GM12878 (cell line): ENCODE measurements around the gene SRP54. TPM values are rescaled to one million over a fixed set of nuclear protein-coding genes. Genes with fewer than 3 reads are reported as not detected.

ENCODE experiments used
- FOXK2 ChIP-seq: fragments of 450-650 bp; IDR thresholded peaks from 2 replicates; pipeline ENCODE4 v1.6.1; 2017; ENCODE audit warnings: mild to moderate bottlenecking, moderate library complexity
- KAT2A ChIP-seq: conservative IDR thresholded peaks from 2 replicates; pipeline ENCODE4 v1.6.1; 2011; ENCODE audit warnings: low read depth, low read length; ENCODE audit not compliant: control insufficient read depth
- RAD51 ChIP-seq: fragments of 450-650 bp; IDR thresholded peaks from 2 replicates; pipeline ENCODE4 v1.6.1; 2016; ENCODE audit warnings: moderate library complexity, mild to moderate bottlenecking, inconsistent platforms
- RFX5 ChIP-seq: IDR thresholded peaks from 2 replicates; pipeline ENCODE4 v1.6.1; 2011; ENCODE audit warnings: low read depth, low read length, improper control_type of control experiment
- SIX5 ChIP-seq: IDR thresholded peaks from 2 replicates; pipeline ENCODE4 v1.6.1; 2011; ENCODE audit warnings: mild to moderate bottlenecking, low read depth, low read length, moderate library complexity; ENCODE audit not compliant: severe bottlenecking
- SP1 ChIP-seq: IDR thresholded peaks from one replicate; pipeline ENCODE4 v1.6.1; 2011; ENCODE audit warnings: low read depth, low read length
- SREBF2 ChIP-seq: IDR thresholded peaks from 2 replicates; pipeline ENCODE4 v1.6.1; 2012; ENCODE audit warnings: mild to moderate bottlenecking, low read length
- STAT3 ChIP-seq: IDR thresholded peaks from 2 replicates; pipeline ENCODE4 v1.6.1; 2011; ENCODE audit warnings: low read depth, low read length, improper control_type of control experiment
- SUPT20H ChIP-seq: IDR thresholded peaks from 2 replicates; pipeline ENCODE4 v1.6.1; 2011; ENCODE audit warnings: low read depth, mild to moderate bottlenecking, low read length, moderate library complexity, borderline replicate concordance; ENCODE audit not compliant: control insufficient read depth
- SUZ12 ChIP-seq: fragments of 200-600 bp; sonication (generic); IDR thresholded peaks from one replicate; pipeline ENCODE4 v1.6.1; 2018; ENCODE audit warnings: antibody characterized with exemption, mild to moderate bottlenecking; ENCODE audit not compliant: unreplicated experiment
- TBL1XR1 ChIP-seq: IDR thresholded peaks from 2 replicates; pipeline ENCODE4 v1.6.1; 2012; ENCODE audit warnings: low read depth, low read length, improper control_type of control experiment
- TCF7 ChIP-seq: IDR thresholded peaks from 2 replicates; pipeline ENCODE4 v1.6.1; 2014; ENCODE audit warnings: antibody characterized with exemption, borderline replicate concordance
- ZNF384 ChIP-seq: IDR thresholded peaks from 2 replicates; pipeline ENCODE4 v1.6.1; 2012; ENCODE audit warnings: low read depth, mild to moderate bottlenecking, low read length, improper control_type of control experiment, borderline replicate concordance
- ZSCAN29 ChIP-seq: fragments of 450-650 bp; IDR thresholded peaks from 2 replicates; pipeline ENCODE4 v1.6.1; 2017; ENCODE audit warnings: mild to moderate bottlenecking, moderate library complexity
- ZZZ3 ChIP-seq: IDR thresholded peaks from 2 replicates; pipeline ENCODE4 v1.6.1; 2011; ENCODE audit warnings: low read depth; ENCODE audit not compliant: control insufficient read depth, insufficient read length
- polyA plus RNA-seq, 11 experiments: library from polyadenylated mRNA; depleted of rRNA in 4 of 11; unstranded in 6 of 11; stranded (reverse) in 5 of 11; fragments of >200 nt; fragmentation: Nextera tagmentation in 4 of 11; fragmentation: Illumina TruSeq in 1 of 11; extraction: Ambion mirVana in 4 of 11; extraction: Trizol in 1 of 11; gene quantifications; 1 replicate in 1 of 11; 2 replicates in 10 of 11; pipeline versions ENCODE4 v1.2.1 to v1.2.3, GENCODE V29; 2011 to 2016; ENCODE audit warnings: inconsistent platforms in 2 of 11, missing spikeins in 2 of 11, low read depth in 1 of 11
- total RNA-seq, 4 experiments: library from RNA; depleted of rRNA in 3 of 4; stranded (reverse); fragments of >200 nt in 3 of 4; fragmentation: Illumina TruSeq in 1 of 4; extraction: Trizol in 1 of 4; gene quantifications; 2 replicates each; pipeline versions ENCODE4 v1.2.1 to v1.2.3, GENCODE V29; 2013 to 2021
- TF ChIP-seq, protein P1 (sequence below): IDR thresholded peaks from 2 replicates; pipeline ENCODE4 v1.6.1; 2011; ENCODE audit warnings: mild to moderate bottlenecking, low read depth, low read length, moderate library complexity; ENCODE audit not compliant: insufficient replicate concordance
- TF ChIP-seq, protein P2 (sequence below): fragments of 450-650 bp; IDR thresholded peaks from 2 replicates; pipeline ENCODE4 v1.6.1; 2018; ENCODE audit warnings: mild to moderate bottlenecking, low read depth, moderate library complexity; ENCODE audit not compliant: partially characterized antibody
- TF ChIP-seq, protein P3 (sequence below): fragments of 150-350 bp; IDR thresholded peaks from 2 replicates; pipeline ENCODE4 v1.6.1; 2014; ENCODE audit warnings: mild to moderate bottlenecking, low read depth, low read length
- TF ChIP-seq, protein P4 (sequence below): fragments of 450-650 bp; IDR thresholded peaks from 2 replicates; pipeline ENCODE4 v1.6.1; 2017; ENCODE audit warnings: borderline replicate concordance
- TF ChIP-seq, protein P5 (sequence below): fragments of 450-650 bp; formaldehyde crosslinking; IDR thresholded peaks from 2 replicates; pipeline ENCODE4 v1.5.0; 2022; ENCODE audit warnings: mild to moderate bottlenecking, missing genetic modification characterization

Gene SRP54
- total and polyA plus RNA-seq, 10 of the 15 experiments (the other 5 are each of a cell fraction or from before 2014, with no cell fraction given), result 54.1 to 130 (median 72.3) TPM

DNA sequence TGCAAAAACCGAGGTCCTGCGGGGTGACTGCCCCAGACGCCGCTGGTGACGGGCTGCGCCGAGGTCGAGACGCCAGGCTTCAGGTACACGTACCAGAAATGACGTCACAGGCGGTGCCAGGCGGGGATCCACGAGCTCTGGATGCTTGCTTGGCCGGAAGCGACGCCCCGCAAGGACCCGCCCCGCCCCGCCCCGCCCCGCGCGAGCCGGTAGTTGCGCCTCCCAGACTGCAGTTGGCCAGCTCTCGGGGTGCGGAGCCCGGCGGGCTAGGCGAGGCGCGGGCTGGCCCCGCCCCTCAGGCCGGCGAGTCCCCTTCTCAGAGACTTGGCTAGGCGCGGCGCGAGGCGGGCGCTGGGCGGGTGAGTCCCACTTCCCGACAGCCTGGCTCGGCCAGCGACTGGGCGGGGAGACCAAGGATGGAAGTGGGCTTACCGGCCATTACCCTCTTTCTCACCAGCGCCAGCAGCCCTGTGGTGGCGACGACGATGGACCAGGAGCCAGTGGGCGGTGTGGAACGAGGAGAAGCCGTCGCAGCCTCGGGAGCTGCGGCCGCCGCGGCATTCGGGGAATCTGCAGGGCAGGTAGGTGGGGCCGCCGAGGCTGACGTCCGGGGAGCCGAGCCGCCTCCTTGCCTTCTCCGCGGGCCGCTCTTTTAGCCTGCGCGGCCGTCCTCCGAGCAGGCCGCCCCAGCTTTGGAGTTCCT, 63.4 kb downstream of the SRP54 start, which contains the start of gene FAM177A1 (continued):
- TF ChIP-seq, protein P1, sequence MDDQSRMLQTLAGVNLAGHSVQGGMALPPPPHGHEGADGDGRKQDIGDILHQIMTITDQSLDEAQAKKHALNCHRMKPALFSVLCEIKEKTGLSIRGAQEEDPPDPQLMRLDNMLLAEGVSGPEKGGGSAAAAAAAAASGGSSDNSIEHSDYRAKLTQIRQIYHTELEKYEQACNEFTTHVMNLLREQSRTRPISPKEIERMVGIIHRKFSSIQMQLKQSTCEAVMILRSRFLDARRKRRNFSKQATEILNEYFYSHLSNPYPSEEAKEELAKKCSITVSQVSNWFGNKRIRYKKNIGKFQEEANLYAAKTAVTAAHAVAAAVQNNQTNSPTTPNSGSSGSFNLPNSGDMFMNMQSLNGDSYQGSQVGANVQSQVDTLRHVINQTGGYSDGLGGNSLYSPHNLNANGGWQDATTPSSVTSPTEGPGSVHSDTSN, result no peak
- TF ChIP-seq SUZ12 (no peak), SP1 (peak; percentile 29), ZNF384 (no peak), SREBF2 (no peak), FOXK2 (peak; percentile 12; the same call in 1 of the 2 replicates), TBL1XR1 (peak; percentile 47; the same call in 1 of the 2 replicates), SUPT20H (no peak), RFX5 (no peak), TCF7 (no peak), SIX5 (no peak), STAT3 (no peak), KAT2A (no peak), RAD51 (no peak), ZZZ3 (no peak), ZSCAN29 (no peak)
- TF ChIP-seq, protein P2, sequence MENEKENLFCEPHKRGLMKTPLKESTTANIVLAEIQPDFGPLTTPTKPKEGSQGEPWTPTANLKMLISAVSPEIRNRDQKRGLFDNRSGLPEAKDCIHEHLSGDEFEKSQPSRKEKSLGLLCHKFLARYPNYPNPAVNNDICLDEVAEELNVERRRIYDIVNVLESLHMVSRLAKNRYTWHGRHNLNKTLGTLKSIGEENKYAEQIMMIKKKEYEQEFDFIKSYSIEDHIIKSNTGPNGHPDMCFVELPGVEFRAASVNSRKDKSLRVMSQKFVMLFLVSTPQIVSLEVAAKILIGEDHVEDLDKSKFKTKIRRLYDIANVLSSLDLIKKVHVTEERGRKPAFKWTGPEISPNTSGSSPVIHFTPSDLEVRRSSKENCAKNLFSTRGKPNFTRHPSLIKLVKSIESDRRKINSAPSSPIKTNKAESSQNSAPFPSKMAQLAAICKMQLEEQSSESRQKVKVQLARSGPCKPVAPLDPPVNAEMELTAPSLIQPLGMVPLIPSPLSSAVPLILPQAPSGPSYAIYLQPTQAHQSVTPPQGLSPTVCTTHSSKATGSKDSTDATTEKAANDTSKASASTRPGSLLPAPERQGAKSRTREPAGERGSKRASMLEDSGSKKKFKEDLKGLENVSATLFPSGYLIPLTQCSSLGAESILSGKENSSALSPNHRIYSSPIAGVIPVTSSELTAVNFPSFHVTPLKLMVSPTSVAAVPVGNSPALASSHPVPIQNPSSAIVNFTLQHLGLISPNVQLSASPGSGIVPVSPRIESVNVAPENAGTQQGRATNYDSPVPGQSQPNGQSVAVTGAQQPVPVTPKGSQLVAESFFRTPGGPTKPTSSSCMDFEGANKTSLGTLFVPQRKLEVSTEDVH, result no peak
- TF ChIP-seq, protein P3, sequence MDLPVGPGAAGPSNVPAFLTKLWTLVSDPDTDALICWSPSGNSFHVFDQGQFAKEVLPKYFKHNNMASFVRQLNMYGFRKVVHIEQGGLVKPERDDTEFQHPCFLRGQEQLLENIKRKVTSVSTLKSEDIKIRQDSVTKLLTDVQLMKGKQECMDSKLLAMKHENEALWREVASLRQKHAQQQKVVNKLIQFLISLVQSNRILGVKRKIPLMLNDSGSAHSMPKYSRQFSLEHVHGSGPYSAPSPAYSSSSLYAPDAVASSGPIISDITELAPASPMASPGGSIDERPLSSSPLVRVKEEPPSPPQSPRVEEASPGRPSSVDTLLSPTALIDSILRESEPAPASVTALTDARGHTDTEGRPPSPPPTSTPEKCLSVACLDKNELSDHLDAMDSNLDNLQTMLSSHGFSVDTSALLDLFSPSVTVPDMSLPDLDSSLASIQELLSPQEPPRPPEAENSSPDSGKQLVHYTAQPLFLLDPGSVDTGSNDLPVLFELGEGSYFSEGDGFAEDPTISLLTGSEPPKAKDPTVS, result no peak
- TF ChIP-seq, protein P4, sequence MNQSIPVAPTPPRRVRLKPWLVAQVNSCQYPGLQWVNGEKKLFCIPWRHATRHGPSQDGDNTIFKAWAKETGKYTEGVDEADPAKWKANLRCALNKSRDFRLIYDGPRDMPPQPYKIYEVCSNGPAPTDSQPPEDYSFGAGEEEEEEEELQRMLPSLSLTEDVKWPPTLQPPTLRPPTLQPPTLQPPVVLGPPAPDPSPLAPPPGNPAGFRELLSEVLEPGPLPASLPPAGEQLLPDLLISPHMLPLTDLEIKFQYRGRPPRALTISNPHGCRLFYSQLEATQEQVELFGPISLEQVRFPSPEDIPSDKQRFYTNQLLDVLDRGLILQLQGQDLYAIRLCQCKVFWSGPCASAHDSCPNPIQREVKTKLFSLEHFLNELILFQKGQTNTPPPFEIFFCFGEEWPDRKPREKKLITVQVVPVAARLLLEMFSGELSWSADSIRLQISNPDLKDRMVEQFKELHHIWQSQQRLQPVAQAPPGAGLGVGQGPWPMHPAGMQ, result no peak
- TF ChIP-seq, protein P5, sequence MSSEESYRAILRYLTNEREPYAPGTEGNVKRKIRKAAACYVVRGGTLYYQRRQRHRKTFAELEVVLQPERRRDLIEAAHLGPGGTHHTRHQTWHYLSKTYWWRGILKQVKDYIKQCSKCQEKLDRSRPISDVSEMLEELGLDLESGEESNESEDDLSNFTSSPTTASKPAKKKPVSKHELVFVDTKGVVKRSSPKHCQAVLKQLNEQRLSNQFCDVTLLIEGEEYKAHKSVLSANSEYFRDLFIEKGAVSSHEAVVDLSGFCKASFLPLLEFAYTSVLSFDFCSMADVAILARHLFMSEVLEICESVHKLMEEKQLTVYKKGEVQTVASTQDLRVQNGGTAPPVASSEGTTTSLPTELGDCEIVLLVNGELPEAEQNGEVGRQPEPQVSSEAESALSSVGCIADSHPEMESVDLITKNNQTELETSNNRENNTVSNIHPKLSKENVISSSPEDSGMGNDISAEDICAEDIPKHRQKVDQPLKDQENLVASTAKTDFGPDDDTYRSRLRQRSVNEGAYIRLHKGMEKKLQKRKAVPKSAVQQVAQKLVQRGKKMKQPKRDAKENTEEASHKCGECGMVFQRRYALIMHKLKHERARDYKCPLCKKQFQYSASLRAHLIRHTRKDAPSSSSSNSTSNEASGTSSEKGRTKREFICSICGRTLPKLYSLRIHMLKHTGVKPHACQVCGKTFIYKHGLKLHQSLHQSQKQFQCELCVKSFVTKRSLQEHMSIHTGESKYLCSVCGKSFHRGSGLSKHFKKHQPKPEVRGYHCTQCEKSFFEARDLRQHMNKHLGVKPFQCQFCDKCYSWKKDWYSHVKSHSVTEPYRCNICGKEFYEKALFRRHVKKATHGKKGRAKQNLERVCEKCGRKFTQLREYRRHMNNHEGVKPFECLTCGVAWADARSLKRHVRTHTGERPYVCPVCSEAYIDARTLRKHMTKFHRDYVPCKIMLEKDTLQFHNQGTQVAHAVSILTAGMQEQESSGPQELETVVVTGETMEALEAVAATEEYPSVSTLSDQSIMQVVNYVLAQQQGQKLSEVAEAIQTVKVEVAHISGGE, result no peak
